Measurements from ENCODE around the gene FMNL3.

FMNL3 gene

GRCh38 chr12:49588281-49588680 is 118.9 kb downstream of the FMNL3 start:
- no peak for DNase-seq

- no peak for DNase-seq
Measured at GRCh38 chr12:49587174-49587908, 119.9 kb downstream of the FMNL3 start.

All from activated naive CD4-positive, alpha-beta T cell (primary cell).